Activated naive CD4-positive, alpha-beta T cell treated with anti-CD3 and anti-CD28 coated beads, Interleukin-2, amount 50 U/mL, for 72 hours (primary cell): ENCODE results near the gene NCAN. TPM values are rescaled to one million over a fixed set of nuclear protein-coding genes. Genes with fewer than 3 reads are reported as not detected.
"Not testable (repeated sequence)": the region's sequence is repeated elsewhere in the genome, so short reads cannot be mapped to it uniquely, and the experiment has no call there.

ENCODE experiments used
- ATAC-seq, 2 donors: fragments of 150-1000 bp; cut with Tn5 transposase; 2 replicates each; pipeline ENCODE4 v1.10.0; 2021; ENCODE audit warnings: mild to moderate bottlenecking in 2 of 2, moderate library complexity in 2 of 2
- DNase-seq, 2 donors: peaks; one replicate each; pipeline ENCODE4 v3.0.0; 2021 to 2022; ENCODE audit warnings: low spot score in 2 of 2
- H3K27ac Mint-ChIP-seq, 2 donors: one replicate each; pipeline ENCODE4 v1.8.0; 2022; ENCODE audit warnings: mild to moderate bottlenecking in 2 of 2, mixed read lengths in 2 of 2
- H3K36me3 Mint-ChIP-seq, 2 donors: one replicate each; pipeline ENCODE4 v1.8.0; 2022; ENCODE audit warnings: mixed read lengths in 2 of 2
- H3K9me3 Mint-ChIP-seq, 2 donors: one replicate each; pipeline ENCODE4 v1.8.0; 2022; ENCODE audit warnings: mixed read lengths in 2 of 2
- total RNA-seq, 2 donors: library from RNA; stranded (reverse); gene quantifications; one replicate each; pipeline ENCODE4 v1.2.3, GENCODE V29; 2022

The NCAN gene
- total RNA-seq, 2 donors from 2014 or later: not detected

DNA sequence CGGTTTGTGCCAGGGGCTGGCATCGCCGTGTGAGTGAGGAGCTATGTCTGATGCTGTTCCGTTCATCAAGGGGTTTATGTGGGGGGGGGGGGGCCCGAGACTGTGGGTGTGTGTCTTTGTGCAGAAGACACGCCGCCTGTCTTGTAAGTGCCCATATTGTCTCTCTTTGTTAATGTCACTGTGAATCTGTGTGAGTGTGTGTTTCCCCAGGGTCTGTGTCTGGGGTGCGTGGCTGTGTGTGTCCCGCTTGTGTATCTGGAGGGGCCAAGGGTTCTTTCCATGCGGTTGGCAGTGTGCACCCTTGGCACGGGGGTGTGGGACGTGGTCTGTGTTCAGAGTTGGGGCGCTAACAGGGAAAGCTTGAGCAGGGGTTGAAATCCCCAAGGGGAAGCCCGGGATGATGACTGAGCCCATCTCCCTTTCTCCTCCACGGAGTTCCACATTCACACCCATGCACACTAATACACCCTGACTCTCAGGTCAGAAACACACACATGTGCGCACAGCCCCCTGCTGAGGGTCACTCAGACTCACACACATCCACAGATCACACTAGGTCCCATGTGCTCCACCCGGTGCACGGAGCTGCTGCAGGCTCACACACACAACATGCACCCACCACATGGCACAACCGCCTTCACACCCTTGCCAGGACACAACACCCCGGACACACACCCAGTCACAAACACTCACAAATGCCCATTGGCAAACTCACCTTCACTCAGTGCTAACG is 1.8 kb downstream of the NCAN start:
- H3K36me3 Mint-ChIP-seq: peaks cover 0 to 5% of the 10 kb centered on the region in 2 donors
- no peaks in the 10 kb centered on the region for H3K9me3 Mint-ChIP-seq
- no peak overlapping the region for H3K27ac Mint-ChIP-seq
- DNase-seq (no peak), ATAC-seq (no peak)

DNA sequence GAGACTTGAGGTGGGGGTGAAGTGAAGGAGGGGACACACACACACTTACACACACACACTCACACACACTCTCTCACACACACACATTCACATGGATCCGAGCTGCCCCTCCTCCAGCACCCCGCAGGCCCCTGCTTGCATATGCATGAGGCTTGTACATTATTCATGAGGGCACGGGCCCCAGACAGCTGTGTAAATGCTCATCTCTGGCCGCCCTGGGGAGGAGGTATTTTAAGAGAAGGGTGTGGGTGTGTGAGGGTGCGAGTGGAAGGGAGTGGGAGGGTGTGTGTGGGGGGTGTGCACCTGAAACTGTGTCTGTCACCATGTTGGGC is 2.4 kb downstream of the NCAN start:
- no peaks in the 10 kb centered on the region for H3K9me3 Mint-ChIP-seq
- DNase-seq (no peak), ATAC-seq (no peak)
- no peak overlapping the region for H3K27ac Mint-ChIP-seq
- H3K36me3 Mint-ChIP-seq: peaks cover 0 to 5% of the 10 kb centered on the region in 2 donors

DNA sequence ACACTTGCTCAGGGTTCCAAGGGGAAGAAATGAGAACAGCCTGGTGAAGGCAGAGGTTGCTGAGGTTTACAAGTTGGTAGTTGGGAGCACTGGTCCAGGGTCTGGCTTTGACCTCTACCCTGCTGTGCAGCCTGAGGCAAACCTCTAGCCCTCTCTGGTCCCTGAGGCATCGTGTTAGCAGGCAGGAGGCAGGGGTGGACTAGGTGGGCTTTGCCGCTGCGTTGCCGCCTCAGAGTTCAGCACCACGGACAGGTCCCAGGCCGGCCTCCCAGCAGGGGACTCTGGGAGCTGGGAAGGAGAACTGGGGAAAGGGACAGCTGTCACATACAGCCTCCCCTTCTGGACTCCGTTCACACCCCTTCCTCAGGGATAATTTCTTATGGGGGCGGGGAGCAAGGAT is 3.1 kb downstream of the NCAN start:
- peaks cover 0 to 5% of the 10 kb centered on the region in 2 donors for H3K36me3 Mint-ChIP-seq
- DNase-seq (peak in 1 of 2 donors; percentile 46), ATAC-seq (no peak)
- H3K9me3 Mint-ChIP-seq: no peaks in the 10 kb centered on the region
- no peak overlapping the region for H3K27ac Mint-ChIP-seq

GRCh38 chr19:19215792-19216191 is 4.0 kb downstream of the NCAN start:
- H3K9me3 Mint-ChIP-seq: no peaks in the 10 kb centered on the region
- DNase-seq (no peak), ATAC-seq (peak; percentile 43 to 77)
- H3K36me3 Mint-ChIP-seq: peaks cover 0 to 5% of the 10 kb centered on the region in 2 donors
- no peak overlapping the region for H3K27ac Mint-ChIP-seq

DNA sequence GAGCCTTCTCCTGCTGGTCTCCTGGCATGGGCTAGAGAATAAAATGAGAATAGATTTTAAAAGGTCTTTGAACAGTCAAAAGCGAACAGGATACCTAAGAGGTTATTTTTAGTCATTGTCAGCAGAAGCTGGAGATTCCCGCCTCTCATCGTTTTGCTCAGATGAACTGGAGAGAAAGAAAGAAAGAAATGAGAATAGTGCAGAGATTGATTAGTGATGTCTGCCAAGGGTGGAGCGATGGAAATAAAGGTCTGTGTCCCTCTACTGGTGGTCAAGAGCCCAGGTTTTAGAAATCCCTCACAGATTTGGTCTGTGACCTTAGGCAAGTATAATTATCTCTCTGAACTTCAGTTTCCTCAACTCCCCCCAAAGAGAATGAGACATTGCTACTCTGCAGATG is 5.3 kb downstream of the NCAN start:
- DNase-seq (no peak), ATAC-seq (no peak)
- Mint-ChIP-seq H3K9me3 (no peaks in the 10 kb centered on the region), H3K27ac (no peak overlapping the region), H3K36me3 (peaks cover 0 to 5% of the 10 kb centered on the region in 2 donors)

GRCh38 chr19:19218911-19219310 is 7.2 kb downstream of the NCAN start:
- ATAC-seq (no peak), DNase-seq (no peak)
- no peak overlapping the region for H3K27ac Mint-ChIP-seq
- no peaks in the 10 kb centered on the region for H3K9me3 Mint-ChIP-seq
- H3K36me3 Mint-ChIP-seq: no peaks in the 10 kb centered on the region

DNA sequence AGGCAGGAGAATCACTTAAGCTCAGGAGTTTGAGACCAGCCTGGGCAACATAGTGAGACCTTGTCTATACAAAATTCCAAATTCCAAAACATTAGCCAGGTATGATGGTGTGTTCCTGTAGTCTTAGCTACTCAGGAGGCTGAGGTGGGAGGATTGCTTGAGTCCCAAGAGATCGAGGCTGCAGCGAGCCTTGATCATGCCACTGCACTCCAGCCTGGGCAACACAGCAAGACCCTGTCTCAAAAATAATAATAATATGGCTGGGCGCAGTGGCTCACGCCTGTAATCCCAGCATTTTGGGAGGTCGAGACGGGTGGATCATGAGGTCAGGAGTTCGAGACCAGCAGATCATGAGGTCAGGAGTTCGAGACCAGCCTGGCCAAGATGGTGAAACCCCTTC is 9.2 kb downstream of the NCAN start:
- H3K36me3 Mint-ChIP-seq, H3K9me3 Mint-ChIP-seq, ATAC-seq, H3K27ac Mint-ChIP-seq, DNase-seq: not testable (repeated sequence)

DNA sequence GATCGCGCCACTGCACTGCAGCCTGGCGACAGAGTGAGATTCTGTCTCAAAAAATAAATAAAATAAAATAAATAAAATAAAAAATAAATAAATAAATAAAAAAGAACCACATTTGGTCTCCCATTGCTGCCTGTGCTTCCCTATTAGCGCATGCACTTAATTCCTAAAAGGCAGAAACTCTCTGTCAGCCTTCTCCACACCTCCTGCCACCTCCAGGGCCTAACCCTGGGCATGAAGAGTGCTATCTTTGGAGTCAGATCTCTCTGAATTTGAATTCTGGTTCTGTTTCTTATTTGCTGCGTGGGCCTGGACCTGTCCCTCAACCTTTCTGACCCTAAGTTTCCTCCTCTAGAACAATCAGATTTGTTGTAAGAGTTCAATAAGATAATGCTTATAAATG is 11.3 kb downstream of the NCAN start:
- ATAC-seq (no peak), DNase-seq (no peak)
- H3K27ac Mint-ChIP-seq: no peak overlapping the region
- no peaks in the 10 kb centered on the region for H3K9me3 Mint-ChIP-seq
- H3K36me3 Mint-ChIP-seq: no peaks in the 10 kb centered on the region

GRCh38 chr19:19223636-19224035 is 11.9 kb downstream of the NCAN start:
- no peak for DNase-seq
- ATAC-seq: no peak
- Mint-ChIP-seq H3K9me3 (no peaks in the 10 kb centered on the region), H3K36me3 (no peaks in the 10 kb centered on the region), H3K27ac (no peak overlapping the region)

- no peaks in the 10 kb centered on the region for H3K9me3 Mint-ChIP-seq
- no peaks in the 10 kb centered on the region for H3K36me3 Mint-ChIP-seq
- H3K27ac Mint-ChIP-seq: no peak overlapping the region
- ATAC-seq (no peak), DNase-seq (no peak)
Measured at GRCh38 chr19:19224150-19224851, 12.5 kb downstream of the NCAN start.

DNA sequence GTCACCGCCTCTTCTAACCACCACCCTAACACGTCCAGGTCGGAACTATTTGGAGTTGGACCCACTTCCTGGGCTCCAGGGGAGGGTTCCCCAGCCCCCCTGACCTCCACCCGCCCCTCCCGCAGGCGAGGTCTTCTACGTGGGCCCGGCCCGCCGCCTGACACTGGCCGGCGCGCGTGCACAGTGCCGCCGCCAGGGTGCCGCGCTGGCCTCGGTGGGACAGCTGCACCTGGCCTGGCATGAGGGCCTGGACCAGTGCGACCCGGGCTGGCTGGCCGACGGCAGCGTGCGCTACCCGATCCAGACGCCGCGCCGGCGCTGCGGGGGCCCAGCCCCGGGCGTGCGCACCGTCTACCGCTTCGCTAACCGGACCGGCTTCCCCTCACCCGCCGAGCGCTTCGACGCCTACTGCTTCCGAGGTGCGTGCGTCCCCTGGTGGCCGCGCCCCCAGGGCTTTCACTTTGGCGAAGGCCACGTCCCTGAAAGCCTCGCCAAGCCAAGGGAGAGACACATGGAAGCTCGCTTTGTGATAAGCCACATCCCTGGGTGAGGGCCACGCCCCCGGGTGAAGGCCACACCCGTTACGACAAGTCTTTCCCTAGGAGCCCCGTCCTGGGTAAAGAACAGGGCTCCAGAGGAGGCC is 13.2 kb downstream of the NCAN start:
- ATAC-seq (peak; percentile 91 to 95), DNase-seq (peak; percentile 75 to 83)
- Mint-ChIP-seq H3K36me3 (no peaks in the 10 kb centered on the region), H3K27ac (peak overlapping the region in 1 of 2 donors; percentile 53), H3K9me3 (no peaks in the 10 kb centered on the region)

DNA sequence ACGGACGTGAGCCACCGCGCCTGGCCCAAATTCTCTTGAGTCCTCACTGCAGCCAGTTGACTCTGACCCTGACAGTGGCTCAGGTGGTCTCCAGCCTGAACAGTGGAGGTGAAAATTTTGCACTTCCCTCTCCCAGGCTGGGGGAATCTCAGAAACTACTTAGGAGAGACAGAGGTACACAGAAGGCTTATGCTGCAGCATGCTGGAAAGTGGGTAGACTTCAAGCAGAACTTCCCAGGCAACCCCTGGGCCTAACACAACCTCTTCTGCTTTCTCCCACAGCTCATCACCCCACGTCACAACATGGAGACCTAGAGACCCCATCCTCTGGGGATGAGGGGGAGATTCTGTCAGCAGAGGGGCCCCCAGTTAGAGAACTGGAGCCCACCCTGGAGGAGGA is 14.4 kb downstream of the NCAN start:
- Mint-ChIP-seq H3K36me3 (no peaks in the 10 kb centered on the region), H3K27ac (no peak overlapping the region), H3K9me3 (no peaks in the 10 kb centered on the region)
- no peak for ATAC-seq
- no peak for DNase-seq

DNA sequence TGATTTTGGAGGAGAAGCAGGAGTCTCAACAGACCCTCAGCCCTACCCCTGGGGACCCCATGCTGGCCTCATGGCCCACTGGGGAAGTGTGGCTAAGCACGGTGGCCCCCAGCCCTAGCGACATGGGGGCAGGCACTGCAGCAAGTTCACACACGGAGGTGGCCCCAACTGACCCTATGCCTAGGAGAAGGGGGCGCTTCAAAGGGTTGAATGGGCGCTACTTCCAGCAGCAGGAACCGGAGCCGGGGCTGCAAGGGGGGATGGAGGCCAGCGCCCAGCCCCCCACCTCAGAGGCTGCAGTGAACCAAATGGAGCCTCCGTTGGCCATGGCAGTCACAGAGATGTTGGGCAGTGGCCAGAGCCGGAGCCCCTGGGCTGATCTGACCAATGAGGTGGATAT is 14.9 kb downstream of the NCAN start:
- Mint-ChIP-seq H3K27ac (no peak overlapping the region), H3K36me3 (no peaks in the 10 kb centered on the region), H3K9me3 (no peaks in the 10 kb centered on the region)
- DNase-seq: no peak
- ATAC-seq: no peak

DNA sequence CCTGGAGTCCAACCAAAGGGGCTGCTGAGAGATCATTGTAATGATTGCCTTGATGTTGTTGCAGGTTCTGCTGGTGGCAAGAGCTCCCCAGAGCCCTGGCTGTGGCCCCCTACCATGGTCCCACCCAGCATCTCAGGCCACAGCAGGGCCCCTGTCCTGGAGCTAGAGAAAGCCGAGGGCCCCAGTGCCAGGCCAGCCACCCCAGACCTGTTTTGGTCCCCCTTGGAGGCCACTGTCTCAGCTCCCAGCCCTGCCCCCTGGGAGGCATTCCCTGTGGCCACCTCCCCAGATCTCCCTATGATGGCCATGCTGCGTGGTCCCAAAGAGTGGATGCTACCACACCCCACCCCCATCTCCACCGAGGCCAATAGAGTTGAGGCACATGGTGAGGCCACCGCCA is 15.5 kb downstream of the NCAN start:
- Mint-ChIP-seq H3K27ac (no peak overlapping the region), H3K9me3 (no peaks in the 10 kb centered on the region), H3K36me3 (no peaks in the 10 kb centered on the region)
- ATAC-seq (no peak), DNase-seq (no peak)

DNA sequence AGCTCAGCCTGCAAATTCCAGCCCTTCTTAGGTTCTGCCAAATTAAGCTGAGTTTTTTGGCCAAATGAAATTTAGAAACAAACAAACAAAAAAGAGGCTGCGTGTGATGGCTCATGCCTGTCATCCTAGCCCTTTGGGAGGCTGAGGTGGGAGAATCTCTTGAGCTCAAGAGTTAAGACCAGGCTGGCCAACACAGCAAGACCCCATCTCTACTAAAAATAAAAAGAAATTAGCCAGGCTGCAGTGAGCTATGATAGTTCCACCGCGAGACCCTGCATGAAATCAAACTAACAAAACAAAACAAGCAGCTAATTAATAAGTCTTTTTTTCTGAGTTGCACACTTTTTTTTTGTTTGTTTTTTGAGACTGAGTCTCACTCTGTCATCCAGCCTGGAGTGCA is 17.9 kb downstream of the NCAN start:
- no peak for ATAC-seq
- Mint-ChIP-seq H3K27ac (no peak overlapping the region), H3K36me3 (peaks cover 0 to 6% of the 10 kb centered on the region in 2 donors), H3K9me3 (peaks cover 4 to 7% of the 10 kb centered on the region in 2 donors)
- no peak for DNase-seq

DNA sequence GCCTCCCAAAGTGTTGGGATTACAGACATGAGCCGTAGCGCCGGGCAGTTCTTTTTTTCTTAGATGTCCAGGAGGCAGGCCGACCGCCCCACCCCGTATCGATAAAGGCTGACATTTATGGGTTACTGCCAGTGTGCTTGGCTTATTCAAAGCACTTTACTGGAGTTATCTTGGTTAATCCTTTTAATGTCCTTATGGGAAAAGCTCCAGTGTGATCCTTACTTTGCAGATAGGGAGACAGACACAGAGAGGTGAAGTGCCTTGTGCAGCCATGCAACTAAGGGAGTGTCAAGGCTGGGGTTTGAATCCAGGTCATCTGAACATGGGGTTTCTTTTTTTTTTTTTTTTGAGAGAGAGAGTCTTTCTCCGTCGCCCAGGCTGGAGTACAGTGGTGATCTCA is 19.2 kb downstream of the NCAN start:
- Mint-ChIP-seq H3K9me3 (peaks cover 6 to 11% of the 10 kb centered on the region in 2 donors), H3K36me3 (peaks cover 4 to 10% of the 10 kb centered on the region in 2 donors), H3K27ac (no peak overlapping the region)
- ATAC-seq (no peak), DNase-seq (no peak)

DNA sequence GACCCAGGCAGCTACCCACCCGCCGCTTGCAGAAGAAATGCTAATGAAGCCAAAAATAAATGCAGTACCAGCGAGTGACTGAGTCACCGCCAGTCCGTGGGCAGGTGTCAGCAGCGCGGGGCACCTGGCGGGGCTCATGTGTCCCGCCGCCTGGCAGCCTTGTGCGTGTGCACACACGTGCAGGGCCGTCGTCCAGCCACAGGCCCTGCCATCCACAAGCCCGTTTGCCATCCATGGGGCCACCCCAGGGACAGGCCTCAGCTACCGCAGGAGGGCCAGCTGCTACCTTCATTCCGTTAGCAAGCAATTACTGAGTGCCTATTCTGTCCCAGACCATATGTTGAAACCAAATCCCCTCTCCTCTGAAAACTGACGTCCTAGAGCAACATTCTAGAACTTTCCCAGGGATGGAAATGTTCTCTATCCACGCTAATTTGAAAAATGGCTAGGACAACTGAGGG is 20.5 kb downstream of the NCAN start:
- H3K36me3 Mint-ChIP-seq: peaks cover 7 to 14% of the 10 kb centered on the region in 2 donors
- no peak for ATAC-seq
- DNase-seq: no peak
- H3K27ac Mint-ChIP-seq: no peak overlapping the region
- H3K9me3 Mint-ChIP-seq: peaks cover 9 to 16% of the 10 kb centered on the region in 2 donors
